Pancreas (tissue), 10 donors: ENCODE results near the gene SH3BGR. TPM values are rescaled to one million over a fixed set of nuclear protein-coding genes. Genes with fewer than 3 reads are reported as not detected.
"Not testable (repeated sequence)": the region's sequence is repeated elsewhere in the genome, so short reads cannot be mapped to it uniquely, and the experiment has no call there.

Source experiments
- ATAC-seq, 4 donors: fragments of 200-7000 bp; cut with Tn5 transposase; one replicate each; pipeline versions ENCODE4 v1.8.0 to v1.9.1; 2020; ENCODE audit warnings: mild to moderate bottlenecking in 4 of 4, moderate library complexity in 4 of 4
- DNase-seq, 6 donors: peaks; one replicate each; pipeline ENCODE4 v3.0.0-alpha.2; 2020
- FAIRE-seq: peaks from 2 replicates; lab custom pipeline; 2012; peaks lifted over from hg19 to GRCh38; lab: Jason Lieb, UNC
- H3K27ac ChIP-seq, 4 donors: fragments of 200-600 bp; sonication (generic); 1 replicate in 3 of 4; 2 replicates in 1 of 4; pipeline versions ENCODE4 v1.5.0 to v1.8.0; 2020
- H3K27me3 ChIP-seq, 4 donors: fragments of 200-600 bp; one replicate each; pipeline ENCODE4 v1.8.0; 2021
- H3K36me3 ChIP-seq, 3 donors: fragments of 200-600 bp; sonication (generic) in 1 of 3; one replicate each; pipeline versions ENCODE4 v1.5.0 to v1.8.0; 2020 to 2021
- H3K4me1 ChIP-seq, 3 donors: fragments of 200-600 bp; one replicate each; pipeline ENCODE4 v1.8.0; 2021
- H3K4me3 ChIP-seq, 4 donors: fragments of 200-600 bp; sonication (generic) in 2 of 4; one replicate each; pipeline versions ENCODE4 v1.5.0 to v1.8.0; 2020 to 2021
- H3K9me3 ChIP-seq, 4 donors: fragments of 200-600 bp; one replicate each; pipeline ENCODE4 v1.8.0; 2021
- WGBS, 2 donors: extraction: QIAGEN DNeasy Blood & Tissue Kit; methylation state at CpG; one replicate each; pipeline ENCODE4 v1.1.7; 2013; 5-methylcytosine and 5-hydroxymethylcytosine counted together
- intact Hi-C, 3 donors: fragments of 100-400 bp; cut with DNase I; formaldehyde crosslinking; loops; one replicate each; pipeline versions ENCODE4 v1.11.1 to v1.14.2; 2022
- polyA plus RNA-seq, 2 donors: library from polyadenylated mRNA; stranded (reverse); fragments of 200-250 nt; gene quantifications; one replicate each; pipeline ENCODE4 v1.2.3, GENCODE V29; 2013
- total RNA-seq, 6 donors: library from RNA; stranded (reverse); fragmentation: NEBNext Ultra II Directional in 4 of 6; extraction: Animal tissue kit (Norgen Biotek cat#: 25700) in 4 of 6; gene quantifications; one replicate each; pipeline versions ENCODE4 v1.2.1 to v1.2.4, GENCODE V29; 2021 to 2023
- TF ChIP-seq, protein P1 (sequence below), 4 donors: fragments of 200-600 bp; sonication (generic) in 3 of 4; IDR thresholded peaks; one replicate each; pipeline versions ENCODE4 v1.5.0 to v1.8.0; 2021; ENCODE audit warnings: antibody characterized with exemption in 4 of 4
- donor health status: healthy with polysubstance abuse.
- donor health status: DM: no; HTN: no; CAD: no; lungs with moderate emphysema.
- donor health status: DM: no; HTN: no; CAD: no.
- donor health status: control.
- donor health status: control.
- donor health status: Bipolar disorder and iron deficiency.
- donor health status: DM: yes; HTN: yes; CAD: no.
- donor health status: DM: no; HTN: no; CAD: no.
- donor health status: DM: no; HTN: no; CAD: no.
- donor health status: DM: yes; HTN: yes; CAD: no.

SH3BGR gene
- total RNA-seq = 1 to 10 TPM; 1.4 to 4.5 (median 3.5) TPM
- 1 to 10 TPM; 6.8 to 7.3 TPM for polyA plus RNA-seq

DNA sequence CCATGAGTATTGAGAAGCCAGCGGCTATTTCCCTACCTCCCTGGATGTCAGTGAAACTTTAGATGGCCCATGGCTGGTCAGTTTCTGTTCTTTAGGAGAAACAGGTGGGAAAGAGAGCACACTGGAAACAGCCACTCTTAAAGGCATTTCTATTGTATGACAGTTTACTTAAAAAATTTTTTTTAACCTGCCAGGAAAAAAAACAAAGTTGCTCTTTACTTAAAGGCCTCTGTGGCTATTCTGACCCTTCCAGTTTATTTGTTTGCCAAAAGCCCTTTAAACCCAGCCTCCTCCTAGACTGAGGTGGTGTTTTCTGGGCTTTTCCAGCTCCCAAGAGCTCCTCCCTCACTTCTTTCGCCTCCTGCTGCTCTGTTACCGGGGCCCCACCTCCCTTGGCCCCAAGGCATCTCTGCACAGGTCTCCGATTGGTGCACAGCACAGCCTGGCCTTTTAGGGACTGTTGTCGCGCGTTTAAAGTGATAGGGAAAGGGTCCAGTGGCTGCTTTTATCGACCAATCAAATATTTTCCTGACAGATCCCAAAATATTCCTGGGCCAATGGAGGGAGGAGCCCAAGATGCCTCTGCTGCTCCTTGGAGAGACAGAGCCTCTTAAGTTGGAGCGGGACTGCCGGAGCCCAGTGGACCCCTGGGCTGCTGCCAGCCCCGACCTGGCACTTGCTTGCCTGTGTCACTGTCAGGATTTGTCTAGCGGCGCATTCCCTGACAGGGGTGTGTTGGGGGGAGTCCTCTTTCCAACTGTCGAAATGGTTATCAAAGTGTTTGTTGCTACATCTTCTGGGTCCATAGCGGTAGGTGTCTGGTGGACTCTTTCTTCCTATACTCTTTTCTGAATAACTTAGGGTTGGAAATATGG, at the start of gene SH3BGR:
SH3BGR (plus strand) TSS at position 639 of the 875 bp plus-strand sequence; CDS start at position 766, 127 bp downstream.
- no peak for FAIRE-seq
- Histone ChIP-seq H3K4me1 (peaks cover under 1 to 7% (median 2%) of the 10 kb centered on the region in 3 donors), H3K27me3 (no peaks in the 10 kb centered on the region), H3K27ac (peak within 1 kb of the TSS; percentile 40 to 79 (median 64)), H3K4me3 (peak within 1 kb of the TSS in 3 of 4 donors; percentile 7 to 37 (median 34)), H3K36me3 (no peaks in the 10 kb centered on the region), H3K9me3 (no peaks in the 10 kb centered on the region)
- intact Hi-C loops = no loop called here
- DNase-seq = peak; percentile 64 to 88 (median 74)
- 37 to 42% methylated on average over 15 of the region's 15 CpGs for WGBS, 2 donors
- ATAC-seq = peak; percentile 91 to 96 (median 94)
- TF ChIP-seq, protein P1, sequence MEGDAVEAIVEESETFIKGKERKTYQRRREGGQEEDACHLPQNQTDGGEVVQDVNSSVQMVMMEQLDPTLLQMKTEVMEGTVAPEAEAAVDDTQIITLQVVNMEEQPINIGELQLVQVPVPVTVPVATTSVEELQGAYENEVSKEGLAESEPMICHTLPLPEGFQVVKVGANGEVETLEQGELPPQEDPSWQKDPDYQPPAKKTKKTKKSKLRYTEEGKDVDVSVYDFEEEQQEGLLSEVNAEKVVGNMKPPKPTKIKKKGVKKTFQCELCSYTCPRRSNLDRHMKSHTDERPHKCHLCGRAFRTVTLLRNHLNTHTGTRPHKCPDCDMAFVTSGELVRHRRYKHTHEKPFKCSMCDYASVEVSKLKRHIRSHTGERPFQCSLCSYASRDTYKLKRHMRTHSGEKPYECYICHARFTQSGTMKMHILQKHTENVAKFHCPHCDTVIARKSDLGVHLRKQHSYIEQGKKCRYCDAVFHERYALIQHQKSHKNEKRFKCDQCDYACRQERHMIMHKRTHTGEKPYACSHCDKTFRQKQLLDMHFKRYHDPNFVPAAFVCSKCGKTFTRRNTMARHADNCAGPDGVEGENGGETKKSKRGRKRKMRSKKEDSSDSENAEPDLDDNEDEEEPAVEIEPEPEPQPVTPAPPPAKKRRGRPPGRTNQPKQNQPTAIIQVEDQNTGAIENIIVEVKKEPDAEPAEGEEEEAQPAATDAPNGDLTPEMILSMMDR (IDR thresholded peaks at IDR 0.05) = no peak

- no peak for ATAC-seq
- Histone ChIP-seq H3K27me3 (no peaks in the 10 kb centered on the region), H3K4me1 (no peaks in the 10 kb centered on the region), H3K36me3 (no peaks in the 10 kb centered on the region), H3K4me3 (no peak overlapping the region), H3K27ac (no peak overlapping the region), H3K9me3 (no peaks in the 10 kb centered on the region)
- 85 to 98% methylated on average over 2 of the region's 2 CpGs for WGBS, 2 donors
- intact Hi-C loops = no loop called here
- no peak for DNase-seq
- no peak for FAIRE-seq
- TF ChIP-seq, protein P1 (IDR thresholded peaks at IDR 0.05) = no peak
Measured at GRCh38 chr21:39406065-39406464, 45.7 kb upstream of the SH3BGR start.

GRCh38 chr21:39419204-39419603, 32.6 kb upstream of the SH3BGR start:
- H3K27ac ChIP-seq, FAIRE-seq, H3K4me1 ChIP-seq, ATAC-seq, H3K4me3 ChIP-seq, intact Hi-C loops, DNase-seq, H3K27me3 ChIP-seq, H3K9me3 ChIP-seq, H3K36me3 ChIP-seq: not testable (repeated sequence)
- WGBS, 2 donors = 96 to 99% methylated on average over 5 of the region's 5 CpGs

DNA sequence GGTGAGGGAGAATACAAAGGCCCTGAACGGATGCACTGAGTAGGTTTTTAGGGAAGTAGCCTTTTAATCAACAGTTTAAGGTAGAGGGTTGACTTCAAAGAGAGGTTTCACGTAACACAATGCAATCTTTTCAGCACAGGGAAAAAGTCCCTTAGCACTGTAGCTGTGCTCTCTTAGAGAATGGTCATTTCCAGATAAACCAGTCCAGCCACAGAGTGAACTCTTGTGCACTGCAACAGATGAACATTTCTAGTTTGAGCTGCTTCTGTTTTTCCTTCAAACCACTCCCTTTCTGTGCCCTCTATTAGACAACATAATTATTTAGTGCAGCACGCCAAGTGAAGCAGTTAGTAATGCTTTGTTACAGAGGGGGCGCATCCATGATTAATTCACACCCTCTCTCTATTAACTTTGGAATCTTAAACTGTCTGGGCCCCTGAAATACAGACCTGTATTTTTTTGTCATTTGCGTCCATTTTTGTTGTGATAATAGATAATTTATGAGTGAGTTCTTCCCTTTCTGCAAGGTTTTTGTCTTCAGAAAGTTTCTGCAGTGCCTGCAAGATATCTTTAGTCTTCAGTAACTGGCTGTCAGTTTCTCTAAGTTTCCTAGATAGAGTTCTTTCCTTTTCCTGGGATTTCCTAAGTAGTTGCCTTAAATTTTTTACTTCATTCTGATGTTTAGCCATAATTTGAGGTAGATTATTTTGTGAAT, 29.1 kb upstream of the SH3BGR start:
- 65 to 70% methylated on average over 5 of the region's 5 CpGs for WGBS, 2 donors
- no peaks in the 10 kb centered on the region for H3K4me1 ChIP-seq
- TF ChIP-seq, protein P1 (IDR thresholded peaks at IDR 0.05) = no peak
- H3K36me3 ChIP-seq = no peaks in the 10 kb centered on the region
- ATAC-seq (peak in 3 of 4 donors; percentile 27 to 69 (median 36)), DNase-seq (no peak), FAIRE-seq (no peak)
- intact Hi-C loops = no loop called here
- no peaks in the 10 kb centered on the region for H3K9me3 ChIP-seq
- H3K27ac ChIP-seq = no peak overlapping the region
- H3K4me3 ChIP-seq = no peak overlapping the region
- no peaks in the 10 kb centered on the region for H3K27me3 ChIP-seq

DNA sequence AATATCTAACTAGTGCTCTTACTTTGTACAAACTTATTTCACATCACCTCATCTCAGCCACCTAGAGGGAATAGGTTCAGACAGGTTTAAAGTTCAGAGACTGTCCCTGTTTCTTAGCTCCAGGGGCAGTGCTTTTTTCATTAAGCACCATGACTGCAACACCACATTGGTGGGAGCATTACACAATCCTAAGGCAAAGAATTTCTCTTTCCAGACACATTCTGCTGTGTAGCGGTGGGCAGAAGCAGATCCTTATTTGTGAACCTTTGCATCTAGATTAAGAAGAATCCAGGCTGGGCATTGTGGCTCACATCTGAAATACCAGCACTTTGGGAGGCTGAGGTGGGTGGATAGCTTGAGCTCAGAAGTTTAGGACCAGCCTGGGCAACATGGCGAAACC, 22.3 kb upstream of the SH3BGR start:
- TF ChIP-seq, protein P1 (IDR thresholded peaks at IDR 0.05) = no peak
- 70 to 97% methylated on average over 2 of the region's 2 CpGs for WGBS, 2 donors
- no peaks in the 10 kb centered on the region for H3K36me3 ChIP-seq
- H3K27me3 ChIP-seq = no peaks in the 10 kb centered on the region
- DNase-seq (no peak), ATAC-seq (no peak), FAIRE-seq (no peak)
- no peak overlapping the region for H3K4me3 ChIP-seq
- H3K27ac ChIP-seq = no peak overlapping the region
- H3K4me1 ChIP-seq = no peaks in the 10 kb centered on the region
- intact Hi-C loops = no loop called here
- no peaks in the 10 kb centered on the region for H3K9me3 ChIP-seq
